Measurements from ENCODE around the gene AKNA.

DNA sequence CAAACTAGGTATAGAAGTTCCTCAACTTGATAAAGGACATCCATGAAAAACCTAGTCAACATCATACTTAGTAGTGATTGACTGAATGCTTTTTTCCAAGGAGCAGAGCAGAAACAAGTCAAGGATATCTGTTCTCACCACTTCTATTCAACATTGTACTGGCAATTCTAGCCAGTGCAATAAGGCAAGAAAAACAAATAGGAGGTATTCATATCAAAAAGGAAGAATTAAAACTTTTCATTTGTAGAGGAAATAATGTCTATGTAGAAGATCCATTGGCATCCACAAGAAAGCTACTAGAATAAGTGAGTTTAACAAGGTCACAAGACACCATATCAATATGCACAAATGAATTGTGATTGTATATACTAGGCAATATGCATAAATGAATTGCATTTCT lies 93.1 kb downstream of the AKNA start:
- TF ChIP-seq CTCF (IDR thresholded peaks at IDR 0.05 in 2 of 3, conservative IDR thresholded peaks at IDR 0.05 in 1 of 3; ENCODE audit: borderline replicate concordance in 1 of 3, insufficient read depth in 1 of 3, low read depth in 2 of 3, low read length in 2 of 3) (no peak), REST (IDR thresholded peaks at IDR 0.05; ENCODE audit: low read depth) (no peak), POLR2A (IDR thresholded peaks at IDR 0.05; ENCODE audit: borderline replicate concordance, extremely low read depth, insufficient read depth, insufficient read length) (no peak), EZH2phosphoT487 (IDR thresholded peaks at IDR 0.05; ENCODE audit: borderline replicate concordance) (no peak), SP1 (IDR thresholded peaks at IDR 0.05; ENCODE audit: low read depth) (no peak), RAD21 (IDR thresholded peaks at IDR 0.05; ENCODE audit: low read depth) (no peak)
